ENCODE results near the gene EEIG2.
A peak's percentile ranks its signal among the peaks of the same experiment; 100 is the strongest.

Gene EEIG2

GRCh38 chr1:108585313-108585712 is 25.4 kb downstream of the EEIG2 start:
- no peak for DNase-seq

DNA sequence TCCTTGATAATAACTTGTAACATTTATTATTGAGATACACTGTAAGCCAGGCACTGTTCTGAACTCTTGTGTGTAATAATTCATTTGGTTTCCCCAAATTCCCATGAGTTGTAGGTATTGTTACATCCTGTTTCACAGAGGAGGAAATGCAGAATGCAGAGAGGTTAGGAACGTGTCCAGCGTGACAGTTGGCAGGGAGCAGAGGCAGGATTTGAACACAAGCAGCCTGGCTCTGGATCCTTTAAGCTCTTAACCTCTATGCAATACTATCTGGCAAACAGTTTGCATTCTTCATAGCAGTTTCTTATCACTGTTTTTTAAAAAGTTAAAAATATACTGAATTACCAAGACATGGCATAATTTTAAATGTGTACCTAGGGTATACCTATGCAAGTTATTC is 30.5 kb downstream of the EEIG2 start:
- DNase-seq: no peak

DNA sequence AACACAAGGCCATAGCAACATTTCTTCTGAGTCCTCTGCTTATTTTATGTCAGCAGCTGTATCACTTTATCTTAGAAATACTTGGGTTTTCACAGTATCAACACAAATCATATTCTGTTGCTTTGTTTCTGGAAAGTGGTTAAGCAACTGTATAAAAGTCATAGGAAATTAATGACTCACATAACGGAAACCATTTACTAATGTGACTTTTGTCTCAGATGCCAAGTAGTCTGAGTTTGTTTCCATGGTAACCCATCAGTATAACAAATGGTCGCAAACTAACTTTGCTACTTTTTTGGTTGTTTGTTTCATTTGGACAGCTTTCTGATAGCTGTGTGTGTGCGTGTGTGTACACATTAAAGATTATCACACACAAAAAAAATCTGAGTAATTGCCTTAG is 31.1 kb downstream of the EEIG2 start:
- DNase-seq: peak; percentile 91

DNA sequence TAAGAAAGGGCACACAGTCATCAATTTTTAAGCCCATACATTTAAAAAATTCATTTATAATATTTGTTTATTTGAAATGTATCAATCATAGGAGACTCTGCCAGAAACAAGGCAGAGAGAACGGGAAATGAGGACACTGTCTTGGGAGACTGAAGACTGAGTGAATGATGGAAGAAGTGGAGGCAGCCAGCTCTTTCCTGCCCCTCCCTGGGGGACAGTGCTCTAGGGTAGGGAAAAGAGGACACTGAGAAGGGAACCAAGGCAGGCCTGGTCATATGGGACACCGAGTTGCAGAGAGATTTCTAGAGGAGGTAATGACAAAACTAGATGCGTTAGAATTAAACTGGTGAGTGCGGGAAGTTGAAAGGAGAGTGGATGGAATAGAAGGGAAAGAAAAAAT is 31.6 kb downstream of the EEIG2 start:
- no peak for DNase-seq

- DNase-seq: no peak
These were observed 32.3 kb downstream of the EEIG2 start for GRCh38 chr1:108592030-108592759.

GRCh38 chr1:108593448-108593847 is 33.5 kb downstream of the EEIG2 start:
- no peak for DNase-seq

DNA sequence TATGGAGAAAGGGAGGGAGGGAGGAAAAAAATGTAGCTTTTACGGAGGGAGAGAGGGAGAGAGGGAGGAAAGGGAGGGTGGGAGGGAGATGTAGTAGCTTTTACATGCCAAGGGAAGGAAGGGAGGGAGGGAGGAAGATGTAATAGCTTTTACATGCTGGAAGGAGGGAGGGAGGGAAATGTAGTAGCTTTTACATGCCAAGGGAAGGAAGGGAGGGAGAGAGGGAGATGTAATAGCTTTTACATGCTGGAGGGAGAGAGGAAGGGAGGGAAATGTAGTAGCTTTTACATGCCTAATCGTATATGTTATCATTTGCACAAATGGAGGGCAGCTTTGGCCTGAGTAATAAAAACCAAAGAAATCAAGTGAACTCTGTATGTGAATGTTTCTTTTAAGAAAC is 35.6 kb downstream of the EEIG2 start:
- peak; percentile 56 for DNase-seq

DNA sequence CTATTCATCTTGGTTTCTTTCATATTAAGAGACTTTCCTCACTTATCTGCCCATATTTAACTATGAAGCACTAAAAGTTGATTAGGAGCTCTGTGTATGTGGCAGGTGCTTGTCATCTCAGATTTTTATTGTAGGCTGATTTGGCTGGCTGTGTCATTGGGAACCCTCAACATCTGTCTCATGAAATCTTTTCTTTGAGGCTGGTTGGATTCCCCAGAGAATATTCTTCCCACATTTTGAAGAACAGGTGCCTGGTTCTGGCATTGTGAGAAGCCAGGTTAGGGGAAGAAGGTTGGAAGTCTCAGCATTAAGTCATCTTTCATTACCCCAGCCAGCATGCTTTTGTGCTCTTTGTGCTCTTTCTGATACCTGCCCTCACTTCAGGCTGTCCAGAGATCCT is 37.1 kb downstream of the EEIG2 start:
- no peak for DNase-seq

DNA sequence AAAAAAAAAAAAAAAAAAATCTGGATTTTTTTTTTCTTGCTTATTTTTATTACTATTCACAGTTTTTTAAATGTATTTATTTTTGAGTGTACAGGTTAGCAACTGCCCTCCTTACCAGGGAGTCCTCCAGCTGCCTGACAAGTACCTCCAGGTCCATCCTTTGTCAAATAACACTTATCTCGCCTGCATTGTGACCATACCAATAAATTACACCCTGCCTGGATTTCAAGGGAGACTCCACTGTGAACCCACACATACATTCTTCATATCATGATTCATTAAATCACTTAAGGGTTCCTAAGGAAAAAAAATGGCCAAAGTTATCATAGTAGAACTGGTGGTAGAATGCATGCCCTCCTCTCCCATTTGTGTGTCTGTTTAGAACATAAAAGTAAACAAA is 38.4 kb downstream of the EEIG2 start:
- DNase-seq: peak; percentile 14

DNA sequence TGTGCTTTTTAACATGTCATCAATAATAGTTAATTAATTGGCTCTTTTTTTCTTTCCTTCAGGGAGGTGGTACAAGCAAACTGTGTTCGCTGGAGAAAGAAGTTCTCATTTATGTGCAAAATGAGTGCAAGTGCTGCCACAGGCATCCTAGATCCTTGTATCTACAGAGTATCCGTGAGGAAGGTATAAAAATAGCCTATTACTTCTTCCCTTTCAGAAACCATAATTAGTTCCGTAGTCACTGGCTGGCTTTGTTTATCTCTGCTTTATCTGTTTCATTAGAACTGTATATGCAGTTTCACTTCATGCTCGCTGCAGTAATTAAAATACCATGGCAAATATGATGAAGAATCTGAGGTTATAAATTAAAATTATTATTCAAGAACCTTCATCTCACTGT is 40.6 kb downstream of the EEIG2 start:
- DNase-seq: no peak

DNA sequence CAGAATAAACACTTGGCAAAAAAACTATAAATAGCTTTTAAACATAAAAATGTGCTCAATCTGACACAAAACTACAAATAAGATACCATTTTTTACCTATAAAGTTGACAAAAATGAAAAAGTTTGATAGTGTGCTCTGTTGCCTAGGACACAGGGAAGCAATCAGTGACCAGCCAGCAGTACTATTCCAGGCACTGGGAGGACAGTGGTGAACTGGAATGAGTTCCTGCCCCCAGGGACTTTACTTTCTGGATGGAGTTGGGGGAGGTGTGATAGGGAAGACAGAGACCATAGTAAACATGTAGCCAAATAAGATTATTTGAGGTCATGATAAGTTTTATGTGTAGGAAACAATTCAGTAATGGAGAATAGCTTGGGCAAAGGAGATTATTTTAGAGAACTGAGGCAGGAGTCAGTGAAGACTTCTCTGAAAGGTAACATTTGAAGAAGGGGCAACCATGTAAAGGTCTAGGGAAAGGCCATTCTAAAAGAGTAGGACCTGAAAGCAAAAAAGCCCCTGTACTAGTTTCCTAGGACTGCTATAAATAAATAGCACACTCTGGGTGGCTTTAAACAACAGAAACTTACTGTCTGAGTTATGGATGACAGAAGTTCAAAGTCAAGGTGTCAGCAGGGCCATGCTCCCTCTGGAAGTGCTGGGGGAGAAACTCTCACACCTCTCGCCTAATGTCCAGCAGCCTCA is 42.0 kb downstream of the EEIG2 start:
- no peak for DNase-seq

DNA sequence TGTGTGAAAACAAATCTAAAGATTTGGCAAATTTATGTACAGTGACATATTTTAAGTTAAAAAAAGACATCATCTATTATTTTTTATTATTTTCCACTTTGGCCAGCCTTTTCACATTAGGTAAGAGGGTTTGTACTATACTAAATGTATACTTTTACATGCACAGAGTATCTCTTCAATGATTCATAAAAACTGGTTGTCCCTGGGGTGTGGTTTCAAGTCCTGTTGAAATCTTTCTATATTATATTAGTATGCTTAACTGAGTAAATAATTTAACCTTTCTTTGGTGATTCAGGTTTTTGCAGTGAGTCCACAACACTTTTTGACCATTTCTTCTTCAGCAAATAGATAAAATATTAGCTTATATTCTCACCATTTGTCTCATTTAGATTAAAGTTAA is 45.7 kb downstream of the EEIG2 start:
- no peak for DNase-seq

DNA sequence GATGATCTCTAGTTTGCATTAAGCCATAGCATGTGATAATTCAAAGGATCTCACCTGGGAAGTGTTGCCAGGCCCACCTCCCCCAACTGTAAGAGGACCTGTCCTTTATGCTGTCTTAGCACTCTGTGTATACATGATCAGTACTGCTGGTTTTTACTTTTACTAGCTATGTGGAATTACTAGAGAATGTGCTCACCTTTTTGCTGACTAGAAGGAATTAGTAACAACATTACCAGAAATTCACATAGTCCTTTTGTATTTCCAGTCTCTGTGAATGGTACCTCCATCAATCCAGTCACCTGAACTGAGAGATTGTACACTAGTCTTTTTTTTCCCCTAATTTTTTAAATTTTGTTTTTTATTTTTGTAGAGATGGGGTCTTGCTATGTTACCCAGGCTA is 46.6 kb downstream of the EEIG2 start:
- no peak for DNase-seq

DNA sequence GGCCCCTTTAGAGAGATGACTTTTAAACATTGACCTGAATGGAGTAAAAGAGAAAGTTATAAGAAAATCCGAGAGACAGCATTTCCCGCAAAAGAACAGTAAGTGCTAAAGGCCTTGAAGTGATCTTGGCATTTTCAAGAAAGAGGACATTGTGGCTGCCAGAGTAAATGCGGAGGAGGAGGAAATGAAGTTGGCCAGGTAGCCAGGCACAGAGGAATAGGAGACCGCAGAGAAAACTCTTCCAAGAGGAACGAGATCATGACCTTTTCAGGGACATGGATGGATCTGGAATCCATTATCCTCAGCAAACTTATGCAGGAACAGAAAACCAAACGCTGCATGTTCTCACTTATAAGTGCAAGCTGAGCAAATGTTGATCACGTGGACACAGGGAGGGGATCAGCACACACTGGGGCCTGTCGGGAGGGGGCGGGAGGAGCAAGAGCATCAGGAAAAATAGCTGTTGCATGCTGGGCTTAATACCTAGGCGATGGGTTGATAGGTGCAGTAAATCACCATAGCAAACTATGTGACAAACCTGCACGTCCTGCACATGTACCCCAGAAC is 49.7 kb downstream of the EEIG2 start:
- DNase-seq: peak; percentile 17

Data from fibroblast of skin of abdomen (primary cell).